GM18951 (cell line): ENCODE data around the gene ATP5F1D.
A peak's percentile ranks its signal among the peaks of the same experiment; 100 is the strongest.

ENCODE experiments used
- POLR2A ChIP-seq: IDR thresholded peaks from 4 replicates; pipeline ENCODE4 v1.6.1; 2011; ENCODE audit warnings: mild to moderate bottlenecking; ENCODE audit not compliant: insufficient read length, insufficient read depth; ENCODE audit errors: extremely low read depth
- in situ Hi-C: fragments of 300-500 bp; cut with MboI; formaldehyde crosslinking; loops from one replicate; pipeline ENCODE4 v1.12.0; 2022; ENCODE audit warnings: low sequenced_read_pairs, mixed read lengths, inconsistent platforms; ENCODE audit not compliant: unreplicated experiment

Gene ATP5F1D

GRCh38 chr19:1250437-1251260, 9.1 kb downstream of the ATP5F1D start:
- TF ChIP-seq POLR2A, result no peak

DNA sequence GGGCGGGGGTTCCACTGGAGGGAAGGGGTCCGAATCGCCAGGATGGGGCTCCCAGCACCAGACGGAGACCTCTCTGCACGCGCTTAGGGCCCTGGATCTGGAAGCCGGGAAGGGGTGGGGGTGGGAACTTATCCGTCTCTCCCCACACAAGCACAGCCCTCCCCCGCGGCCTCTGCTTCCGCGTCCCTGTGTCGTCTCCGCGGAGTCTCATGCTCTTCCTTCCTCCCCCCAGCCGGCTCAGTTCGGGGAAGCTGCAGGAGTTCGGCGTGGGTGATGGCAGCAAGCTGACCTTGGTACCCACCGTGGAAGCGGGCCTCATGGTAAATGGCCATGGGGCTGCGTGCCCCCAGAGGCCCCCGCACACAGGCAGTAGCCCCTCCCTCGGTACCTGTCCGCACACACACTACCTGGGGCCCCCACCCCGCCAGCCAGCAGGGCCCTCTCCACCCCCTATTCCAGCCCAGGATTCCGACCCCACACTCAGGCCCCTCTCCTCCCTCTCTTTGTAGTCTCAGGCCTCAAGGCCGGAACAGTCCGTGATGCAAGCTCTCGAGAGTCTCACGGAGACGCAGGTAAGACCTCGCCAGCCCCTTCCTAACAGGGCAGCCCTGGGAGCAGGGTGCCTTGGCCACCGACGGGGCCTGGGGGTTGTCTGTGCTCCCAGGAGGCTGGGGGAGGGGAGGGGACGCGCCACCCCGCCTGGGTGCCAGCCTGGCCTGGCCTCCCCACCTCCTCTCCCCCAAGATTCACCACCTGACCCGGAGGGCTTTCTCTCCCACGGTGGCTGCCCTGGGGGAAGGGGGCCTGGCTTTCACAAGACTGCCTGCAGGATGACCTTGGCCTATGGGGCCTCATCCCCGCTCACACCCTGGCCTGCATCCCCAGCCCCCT, 10.0 kb downstream of the ATP5F1D start:
- in situ Hi-C loops, result no loop called here
- TF ChIP-seq POLR2A, result peak; percentile 37

More at GRCh38 chr19:1250437-1251260, 9.1 kb downstream of the ATP5F1D start:
- in situ Hi-C loops, result no loop called here

- in situ Hi-C loops, result no loop called here
- TF ChIP-seq POLR2A, result no peak
Measured at GRCh38 chr19:1252221-1252820, 10.8 kb downstream of the ATP5F1D start.

GRCh38 chr19:1252821-1253513, 11.4 kb downstream of the ATP5F1D start:
- in situ Hi-C loops, result no loop called here
- TF ChIP-seq POLR2A, result no peak

DNA sequence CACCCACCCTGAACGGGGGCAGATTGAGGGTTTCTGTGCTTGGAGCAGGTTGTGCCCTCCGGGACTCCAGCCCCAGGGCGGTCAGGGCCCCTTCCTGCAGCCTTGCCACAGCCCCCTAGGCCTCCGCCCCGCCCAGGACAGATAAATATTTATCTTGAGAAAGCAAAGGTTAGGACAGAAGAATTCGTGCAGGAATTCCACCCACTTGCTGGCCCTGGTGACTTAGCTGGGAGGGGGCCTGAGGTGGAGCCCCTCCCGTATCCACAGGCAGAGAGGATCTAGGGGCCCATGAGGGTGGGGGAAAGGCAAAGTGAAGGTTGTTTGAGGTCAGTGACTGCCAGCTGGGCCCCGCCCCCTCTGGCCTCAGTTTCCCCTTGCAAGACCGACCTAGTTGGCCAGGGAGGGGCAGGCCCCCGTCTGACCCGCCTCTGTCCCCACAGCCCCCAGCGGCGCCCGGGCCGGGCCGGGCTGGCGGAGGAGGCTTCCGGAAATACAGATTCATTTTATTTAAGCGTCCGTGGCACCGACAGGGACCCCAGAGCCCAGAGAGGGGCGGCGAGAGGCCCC, 12.0 kb downstream of the ATP5F1D start:
- TF ChIP-seq POLR2A, result no peak
- in situ Hi-C loops, result no loop called here

- in situ Hi-C loops, result no loop called here
- no peak for TF ChIP-seq POLR2A
Measured at GRCh38 chr19:1254081-1254527, 12.6 kb downstream of the ATP5F1D start.

- in situ Hi-C loops, result no loop called here
- TF ChIP-seq POLR2A, result no peak
Measured at GRCh38 chr19:1254530-1255185, 13.1 kb downstream of the ATP5F1D start.

DNA sequence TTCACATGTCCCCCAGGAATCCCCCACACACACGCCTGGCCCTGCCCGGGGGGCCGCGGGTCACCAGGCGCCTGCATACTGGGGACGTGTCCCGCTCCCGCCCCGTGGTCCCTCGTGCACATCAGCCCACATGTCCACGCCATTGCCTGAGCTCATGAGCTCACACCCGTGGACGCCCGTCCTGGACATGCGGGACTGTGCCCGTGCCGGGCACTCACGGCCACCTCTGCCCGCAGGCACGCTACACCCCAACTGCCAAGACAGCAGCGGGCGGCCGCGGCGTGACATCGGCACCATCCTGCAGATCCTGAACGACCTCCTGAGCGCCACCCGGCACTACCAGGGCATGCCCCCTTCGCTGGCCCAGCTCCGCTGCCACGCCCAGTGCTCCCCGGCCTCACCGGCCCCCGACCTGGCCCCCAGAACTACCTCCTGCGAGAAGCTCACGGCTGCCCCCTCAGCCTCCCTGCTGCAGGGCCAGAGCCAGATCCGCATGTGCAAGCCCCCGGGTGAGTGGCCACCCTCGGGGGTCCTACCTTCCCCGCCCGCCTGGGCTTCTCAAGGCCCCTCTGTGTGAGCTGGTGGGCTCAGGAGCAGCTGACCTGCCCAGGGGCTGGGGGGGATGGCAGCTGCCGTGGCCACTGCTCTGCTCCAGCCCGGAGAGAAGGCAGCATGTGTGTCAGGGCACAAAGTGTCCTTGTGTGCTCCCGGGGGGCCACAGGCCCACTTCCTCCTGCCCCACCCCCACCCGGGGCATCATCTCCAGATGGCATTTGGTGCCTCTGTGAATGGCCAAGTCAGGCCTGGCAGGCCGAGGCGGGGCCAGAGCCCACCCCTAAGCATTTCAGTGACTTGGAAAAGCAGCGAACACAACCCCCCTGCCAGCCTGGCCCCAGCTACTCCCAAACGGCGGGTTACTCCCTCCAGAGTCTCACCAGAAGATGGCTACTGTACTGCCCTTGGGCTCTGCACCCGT, 13.9 kb downstream of the ATP5F1D start:
- in situ Hi-C loops, result no loop called here
- TF ChIP-seq POLR2A, result peak; percentile 9

DNA sequence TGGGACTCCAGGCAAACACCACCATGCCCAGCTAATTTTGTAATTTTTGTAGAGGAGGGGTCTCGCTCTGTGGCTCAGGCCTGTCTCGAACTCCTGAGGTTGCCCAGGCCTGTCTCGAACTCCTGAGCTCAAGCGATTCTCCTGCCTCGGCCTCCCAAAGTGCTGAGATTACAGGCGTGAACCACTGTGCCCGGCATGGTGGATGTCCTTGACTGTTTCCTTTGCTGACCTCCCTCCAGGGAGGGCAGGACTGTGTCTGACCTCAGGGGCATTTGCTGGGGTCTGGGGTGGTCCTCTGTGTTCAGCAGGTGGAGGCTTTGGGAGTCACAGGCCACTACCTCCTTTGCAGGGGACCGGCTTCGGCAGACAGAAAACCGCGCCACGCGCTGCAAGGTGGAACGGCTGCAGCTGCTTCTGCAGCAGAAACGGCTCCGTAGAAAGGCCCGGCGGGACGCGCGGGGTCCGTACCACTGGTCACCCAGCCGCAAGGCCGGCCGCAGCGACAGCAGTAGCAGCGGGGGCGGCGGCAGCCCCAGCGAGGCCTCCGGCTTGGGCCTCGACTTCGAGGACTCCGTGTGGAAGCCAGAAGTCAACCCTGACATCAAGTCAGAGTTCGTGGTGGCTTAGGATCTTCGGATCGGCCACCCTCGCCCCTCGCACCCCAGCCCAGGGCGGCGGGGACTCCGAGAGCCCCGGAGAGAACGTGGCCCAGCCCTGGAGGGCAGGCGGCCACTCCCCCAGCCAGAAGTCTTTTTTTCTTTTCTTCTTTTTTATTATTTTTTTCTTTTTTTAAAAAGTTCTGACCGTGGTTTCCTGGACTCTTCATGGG, 15.3 kb downstream of the ATP5F1D start:
- in situ Hi-C loops, result no loop called here
- no peak for TF ChIP-seq POLR2A

DNA sequence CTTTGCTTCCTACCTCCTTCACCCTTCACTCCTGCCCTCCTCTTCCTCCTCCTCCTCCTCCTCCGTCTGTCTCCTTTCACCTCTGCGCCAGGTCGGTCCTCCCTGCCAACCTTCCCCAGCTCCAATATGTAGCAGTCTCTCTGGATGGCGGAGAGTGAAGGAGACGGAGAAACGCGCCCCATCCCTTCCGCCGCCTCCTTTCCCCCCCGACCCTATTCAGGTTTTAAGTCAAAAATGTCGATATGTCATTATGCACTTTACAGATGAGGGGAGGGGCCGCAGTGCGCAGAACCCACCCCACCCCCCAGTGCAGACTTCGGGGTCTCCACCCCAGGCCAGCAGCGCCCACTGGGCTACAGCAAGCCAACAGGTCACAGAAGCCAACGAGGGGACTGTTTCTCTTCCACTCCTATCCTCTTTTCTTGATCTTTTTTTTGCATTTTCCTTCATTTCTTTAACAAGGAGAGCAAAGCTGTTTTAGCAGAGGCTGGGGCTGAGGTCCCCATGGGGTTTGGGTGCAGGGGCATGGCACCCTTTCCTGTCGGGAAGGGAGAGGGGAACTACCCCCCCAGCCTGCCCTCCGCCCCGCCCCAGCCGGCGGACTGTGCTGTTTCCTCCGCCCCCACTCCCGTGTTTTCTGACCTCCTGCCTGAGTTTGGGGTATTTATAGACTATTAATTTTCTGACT, 16.1 kb downstream of the ATP5F1D start:
- peak; percentile 6 for TF ChIP-seq POLR2A
- in situ Hi-C loops, result no loop called here
